Psoas muscle (tissue), 8 donors: Measurements from ENCODE around the gene RPL27A. TPM values are rescaled to one million over a fixed set of nuclear protein-coding genes. Genes with fewer than 3 reads are reported as not detected.

Experiments used
- ATAC-seq, 4 donors: fragments of 200-7000 bp; cut with Tn5 transposase; one replicate each; pipeline ENCODE4 v1.9.1; 2020; ENCODE audit warnings: moderate library complexity in 3 of 4, mild to moderate bottlenecking in 2 of 4
- DNase-seq, 2 donors: peaks; one replicate each; pipeline ENCODE4 v3.0.0-alpha.2; 2020
- H3K27ac ChIP-seq: fragments of 200-600 bp; one replicate; pipeline ENCODE4 v1.8.0; 2022
- H3K27me3 ChIP-seq, 3 donors: fragments of 200-600 bp in 1 of 3; one replicate each; pipeline versions ENCODE4 v1.6.1 to v1.8.0; 2013 to 2022; ENCODE audit warnings: low read length in 2 of 3, mild to moderate bottlenecking in 2 of 3, moderate library complexity in 1 of 3; ENCODE audit not compliant: insufficient read depth in 3 of 3
- H3K36me3 ChIP-seq, 2 donors: fragments of 200-600 bp in 1 of 2; one replicate each; pipeline versions ENCODE4 v1.6.1 to v1.8.0; 2013 to 2022; ENCODE audit warnings: low read depth in 1 of 2, mild to moderate bottlenecking in 1 of 2, moderate library complexity in 1 of 2; ENCODE audit not compliant: insufficient read depth in 1 of 2
- H3K4me1 ChIP-seq: fragments of 200-600 bp; one replicate; pipeline ENCODE4 v1.8.0; 2022
- H3K4me3 ChIP-seq: fragments of 200-600 bp; one replicate; pipeline ENCODE4 v1.8.0; 2022; ENCODE audit warnings: mild to moderate bottlenecking
- H3K9me3 ChIP-seq: fragments of 200-600 bp; one replicate; pipeline ENCODE4 v1.8.0; 2022
- CTCF ChIP-seq: fragments of 200-600 bp; IDR thresholded peaks from one replicate; pipeline ENCODE4 v1.8.0; 2022; ENCODE audit warnings: antibody characterized with exemption
- WGBS, 3 donors: extraction: QIAGEN DNeasy Blood & Tissue Kit; methylation state at CpG; one replicate each; pipeline versions ENCODE4 v1.1.6 to v1.1.7; 2013; 5-methylcytosine and 5-hydroxymethylcytosine counted together
- intact Hi-C, 2 donors: fragments of 100-400 bp; cut with DNase I; formaldehyde crosslinking; loops; one replicate each; pipeline versions ENCODE4 v1.11.0 to v1.14.2; 2022
- long read RNA-seq, 2 donors: library from polyadenylated mRNA; unstranded; transcript quantifications; one replicate each; pipeline ENCODE4 v2.0.0, GENCODE V29; 2021
- polyA plus RNA-seq, 3 donors: library from polyadenylated mRNA; stranded (reverse); fragments of 200-250 nt; gene quantifications; one replicate each; pipeline ENCODE4 v1.2.3, GENCODE V29; 2013
- total RNA-seq, 4 donors: library from RNA; stranded (reverse); fragmentation: NEBNext Ultra II Directional in 2 of 4; extraction: Animal tissue kit (Norgen Biotek cat#: 25700) in 2 of 4; gene quantifications; one replicate each; pipeline versions ENCODE4 v1.2.1 to v1.2.4, GENCODE V29; 2021 to 2023
- donor health status: healthy with polysubstance abuse.
- donor health status: DM: no; HTN: no; CAD: no; lungs with moderate emphysema.
- donor health status: Bipolar disorder and iron deficiency.
- donor health status: healthy.
- donor health status: DM: yes; HTN: yes; CAD: no.
- donor health status: DM: no; HTN: no; CAD: no.
- donor health status: DM: no; HTN: no; CAD: no.
- donor health status: DM: yes; HTN: yes; CAD: no.

The RPL27A gene
- total RNA-seq (100 to 1,000 TPM; 308 to 673 (median 565) TPM), polyA plus RNA-seq (1,000 to 10,000 TPM; 1,443 to 2,060 (median 1,904) TPM)
- long read RNA-seq, donor 1, full-length matches to known transcripts, result 209 of 214 reads
- long read RNA-seq, donor 1, partial matches to known transcripts, result 4 of 214 reads
- long read RNA-seq, donor 1, other reads (novel, unspliced or antisense), result 1 of 214 reads
- long read RNA-seq, donor 2, full-length matches to known transcripts, result 147 of 154 reads
- long read RNA-seq, donor 2, partial matches to known transcripts, result 1 of 154 reads
- long read RNA-seq, donor 2, other reads (novel, unspliced or antisense), result 6 of 154 reads

DNA sequence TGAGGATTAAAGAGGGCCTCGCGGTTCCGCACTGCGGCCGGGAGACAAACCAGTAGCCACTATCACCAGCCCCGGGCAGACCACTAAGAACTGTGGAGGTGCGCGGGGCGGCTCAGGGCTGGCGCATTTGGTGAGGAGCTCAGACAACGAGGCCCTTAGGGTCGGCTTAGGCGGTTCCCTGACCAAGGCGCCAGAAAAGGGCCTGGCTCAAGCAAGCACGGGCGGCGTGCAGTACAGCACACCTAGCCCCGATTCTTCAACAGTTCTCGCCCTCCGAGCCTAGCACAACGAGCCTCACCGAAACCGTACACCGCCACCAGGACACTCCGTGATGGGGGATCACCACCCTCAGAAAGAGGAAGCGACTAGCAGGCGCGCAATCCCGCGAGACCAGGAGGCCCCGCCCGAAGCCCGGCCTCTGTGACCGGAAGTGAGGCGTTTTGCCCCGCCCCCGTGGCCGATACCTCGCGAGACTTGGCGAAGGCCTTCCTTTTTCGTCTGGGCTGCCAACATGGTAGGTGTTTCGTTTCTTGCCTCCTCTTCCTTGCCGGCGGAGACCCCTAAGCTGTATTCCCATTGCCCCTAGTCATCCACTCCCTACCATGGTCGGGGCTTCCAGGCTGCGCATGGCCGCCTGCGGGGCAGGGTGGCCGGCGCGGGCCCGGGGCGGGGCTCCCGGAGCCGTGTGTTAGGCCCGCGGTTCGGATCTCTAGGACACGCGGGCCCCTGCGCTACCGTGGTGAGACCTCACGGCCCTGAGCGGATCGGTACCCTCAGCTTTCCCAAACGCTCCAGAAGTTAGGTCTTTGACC lies at the start of gene RPL27A, which contains the start of gene TRIM66:
TSS of gene RPL27A (plus strand) at position 490 of the 812 bp plus-strand sequence. CDS start at position 512, 22 bp downstream.
TSS of gene TRIM66 (minus strand) at position 363 of the 812 bp plus-strand sequence. CDS start 10,391 bp downstream, outside the sequence.
- peak; percentile 99 to 100 for DNase-seq
- H3K36me3 ChIP-seq, result peaks cover 18 to 52% of the 10 kb centered on the region in 2 donors
- no peaks in the 10 kb centered on the region for H3K9me3 ChIP-seq
- H3K27me3 ChIP-seq, result no peaks in the 10 kb centered on the region
- 0 to 1% (median 0%) methylated on average over 63 to 67 of the region's 67 CpGs for WGBS, 3 donors
- intact Hi-C loops, result loop anchor here (2.0 to 5.0 kb wide), 2 partner anchors 130 to 282 kb away; partner anchors contain the start of gene TMEM9B (in 1 of the 2)
- peak; percentile 96 to 99 (median 98) for ATAC-seq
- peaks cover 23% of the 10 kb centered on the region for H3K4me1 ChIP-seq
- H3K27ac ChIP-seq, result peak within 1 kb of the TSS; percentile 93
- no peak for TF ChIP-seq CTCF
- H3K4me3 ChIP-seq, result peak within 1 kb of the TSS; percentile 96

DNA sequence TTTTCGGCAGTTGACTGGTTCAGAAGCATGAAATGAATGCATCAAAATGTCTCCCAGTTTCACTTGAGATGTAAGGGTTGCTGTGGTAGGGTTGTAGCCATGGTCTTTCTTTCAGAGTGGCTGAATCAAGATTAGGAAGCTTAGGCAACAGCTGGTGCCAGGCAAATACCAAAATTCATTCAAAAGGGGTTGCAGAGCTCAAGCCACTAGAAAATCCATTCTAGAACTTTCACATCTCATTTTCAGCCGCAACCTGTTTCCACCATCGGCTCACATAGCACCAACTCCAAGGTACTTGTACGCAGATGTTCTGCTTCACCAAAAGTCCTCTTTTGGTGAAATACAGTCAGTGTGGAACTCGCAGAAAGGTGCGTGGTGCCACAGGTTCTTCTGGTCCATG lies 48.1 kb upstream of the RPL27A start:
- TF ChIP-seq CTCF, result no peak
- 89 to 95% (median 93%) methylated on average over 6 of the region's 6 CpGs for WGBS, 3 donors
- intact Hi-C loops, result no loop called here
- H3K27ac ChIP-seq, result no peak overlapping the region
- H3K27me3 ChIP-seq, result no peaks in the 10 kb centered on the region
- ATAC-seq (no peak), DNase-seq (no peak)
- peaks cover 6 to 63% of the 10 kb centered on the region in 2 donors for H3K36me3 ChIP-seq
- H3K9me3 ChIP-seq, result no peaks in the 10 kb centered on the region
- H3K4me1 ChIP-seq, result no peaks in the 10 kb centered on the region
- H3K4me3 ChIP-seq, result no peak overlapping the region

- ATAC-seq, result no peak
- no peaks in the 10 kb centered on the region for H3K9me3 ChIP-seq
- no peaks in the 10 kb centered on the region for H3K27me3 ChIP-seq
- H3K27ac ChIP-seq, result no peak overlapping the region
- intact Hi-C loops, result no loop called here
- DNase-seq, result no peak
- TF ChIP-seq CTCF, result no peak
- 93 to 97% (median 95%) methylated on average over 2 of the region's 2 CpGs for WGBS, 3 donors
- peaks cover 8 to 70% of the 10 kb centered on the region in 2 donors for H3K36me3 ChIP-seq
- no peaks in the 10 kb centered on the region for H3K4me1 ChIP-seq
- no peak overlapping the region for H3K4me3 ChIP-seq
These were observed 46.5 kb upstream of the RPL27A start for GRCh38 chr11:8636127-8636526.

DNA sequence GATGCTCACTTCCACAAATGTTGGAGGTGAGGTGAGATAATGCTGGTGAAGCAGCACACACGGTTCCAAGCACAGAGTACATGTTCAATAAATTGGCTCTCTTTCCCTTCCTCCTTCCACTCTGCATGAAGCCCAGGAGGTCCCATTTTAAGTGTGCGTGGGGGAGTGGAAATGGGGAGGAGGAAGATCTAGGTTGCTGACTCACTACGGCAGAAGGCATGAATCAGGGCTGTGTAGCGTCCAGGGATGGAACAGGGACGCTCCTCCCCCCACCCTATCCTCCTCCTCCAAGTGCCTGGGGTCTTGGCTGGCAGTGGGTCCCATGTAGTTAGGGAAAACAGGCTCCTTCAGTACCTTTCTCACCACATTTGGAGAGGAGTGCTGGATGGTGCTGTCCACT lies 44.3 kb upstream of the RPL27A start:
- Histone ChIP-seq H3K27me3 (no peaks in the 10 kb centered on the region), H3K27ac (no peak overlapping the region), H3K9me3 (no peaks in the 10 kb centered on the region), H3K36me3 (peaks cover 8 to 91% of the 10 kb centered on the region in 2 donors), H3K4me3 (no peak overlapping the region), H3K4me1 (no peaks in the 10 kb centered on the region)
- intact Hi-C loops, result no loop called here
- ATAC-seq (no peak), DNase-seq (no peak)
- WGBS, 3 donors, result 91 to 99% (median 95%) methylated on average over 5 of the region's 5 CpGs
- TF ChIP-seq CTCF, result no peak
